GM06990 (cell line): ENCODE data around the gene CCL4.

ENCODE experiments used
- DNase-seq: peaks from one replicate; pipeline ENCODE4 v3.0.0-alpha.2; 2011; ENCODE audit not compliant: insufficient read length; ENCODE audit errors: extremely low read depth
- H3K27me3 ChIP-seq: replicated peaks from 2 replicates; pipeline ENCODE4 v1.6.0; 2011; ENCODE audit warnings: low read length; ENCODE audit not compliant: control insufficient read depth, insufficient read depth
- H3K36me3 ChIP-seq: 2 replicates; pipeline ENCODE4 v1.5.1; 2011; ENCODE audit warnings: low read length; ENCODE audit not compliant: control insufficient read depth, insufficient read depth
- H3K4me3 ChIP-seq: replicated peaks from 2 replicates; pipeline ENCODE4 v1.5.1; 2011; ENCODE audit warnings: low read depth, mild to moderate bottlenecking, control low read depth, low read length
- TF ChIP-seq, protein P1 (sequence below): IDR thresholded peaks from 2 replicates; pipeline ENCODE4 v1.5.1; 2011; ENCODE audit warnings: low read length, control low read depth, mild to moderate bottlenecking, inconsistent platforms; ENCODE audit not compliant: insufficient read depth, poor library complexity, severe bottlenecking

The CCL4 gene

DNA sequence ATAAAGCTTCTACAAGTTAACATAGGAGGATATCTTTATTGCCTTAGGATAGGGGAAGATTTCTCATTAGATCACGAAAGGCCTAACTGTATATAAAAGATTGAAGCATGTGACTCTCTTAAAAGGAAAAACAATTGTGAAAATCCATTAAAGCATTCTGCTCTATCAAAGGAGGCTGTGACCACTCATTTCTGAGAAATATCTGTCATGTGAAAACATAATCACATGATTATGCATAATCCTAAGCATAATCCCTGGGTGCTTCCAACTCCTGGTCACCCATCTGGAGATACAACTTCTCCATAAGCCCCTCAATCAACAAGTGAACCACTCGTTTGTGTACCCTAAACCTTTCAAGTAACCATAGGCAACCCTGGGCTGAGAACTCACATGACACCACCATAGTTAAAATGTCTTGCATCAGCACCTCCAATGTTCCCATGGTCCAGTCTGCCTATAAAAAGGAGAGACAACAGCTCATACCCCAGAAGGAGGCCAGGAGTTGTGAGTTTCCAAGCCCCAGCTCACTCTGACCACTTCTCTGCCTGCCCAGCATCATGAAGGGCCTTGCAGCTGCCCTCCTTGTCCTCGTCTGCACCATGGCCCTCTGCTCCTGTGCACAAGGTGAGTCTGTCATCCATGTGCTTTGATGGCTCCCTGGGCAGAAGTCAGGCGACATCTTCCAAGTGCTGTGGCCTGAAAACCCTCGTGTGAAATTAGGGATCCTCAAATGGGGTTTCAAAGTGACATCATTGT, 39.7 kb upstream of the CCL4 start, which contains the start of gene CCL18:
Gene CCL18 (plus strand): TSS at position 487 of the 756 bp plus-strand sequence. CDS start 71 bp downstream, at position 558.
- Histone ChIP-seq H3K27me3 (no peaks in the 10 kb centered on the region), H3K36me3 (no peaks in the 10 kb centered on the region), H3K4me3 (no peak within 1 kb of the TSS)
- no peak for DNase-seq
- TF ChIP-seq, protein P1, sequence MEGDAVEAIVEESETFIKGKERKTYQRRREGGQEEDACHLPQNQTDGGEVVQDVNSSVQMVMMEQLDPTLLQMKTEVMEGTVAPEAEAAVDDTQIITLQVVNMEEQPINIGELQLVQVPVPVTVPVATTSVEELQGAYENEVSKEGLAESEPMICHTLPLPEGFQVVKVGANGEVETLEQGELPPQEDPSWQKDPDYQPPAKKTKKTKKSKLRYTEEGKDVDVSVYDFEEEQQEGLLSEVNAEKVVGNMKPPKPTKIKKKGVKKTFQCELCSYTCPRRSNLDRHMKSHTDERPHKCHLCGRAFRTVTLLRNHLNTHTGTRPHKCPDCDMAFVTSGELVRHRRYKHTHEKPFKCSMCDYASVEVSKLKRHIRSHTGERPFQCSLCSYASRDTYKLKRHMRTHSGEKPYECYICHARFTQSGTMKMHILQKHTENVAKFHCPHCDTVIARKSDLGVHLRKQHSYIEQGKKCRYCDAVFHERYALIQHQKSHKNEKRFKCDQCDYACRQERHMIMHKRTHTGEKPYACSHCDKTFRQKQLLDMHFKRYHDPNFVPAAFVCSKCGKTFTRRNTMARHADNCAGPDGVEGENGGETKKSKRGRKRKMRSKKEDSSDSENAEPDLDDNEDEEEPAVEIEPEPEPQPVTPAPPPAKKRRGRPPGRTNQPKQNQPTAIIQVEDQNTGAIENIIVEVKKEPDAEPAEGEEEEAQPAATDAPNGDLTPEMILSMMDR: no peak

DNA sequence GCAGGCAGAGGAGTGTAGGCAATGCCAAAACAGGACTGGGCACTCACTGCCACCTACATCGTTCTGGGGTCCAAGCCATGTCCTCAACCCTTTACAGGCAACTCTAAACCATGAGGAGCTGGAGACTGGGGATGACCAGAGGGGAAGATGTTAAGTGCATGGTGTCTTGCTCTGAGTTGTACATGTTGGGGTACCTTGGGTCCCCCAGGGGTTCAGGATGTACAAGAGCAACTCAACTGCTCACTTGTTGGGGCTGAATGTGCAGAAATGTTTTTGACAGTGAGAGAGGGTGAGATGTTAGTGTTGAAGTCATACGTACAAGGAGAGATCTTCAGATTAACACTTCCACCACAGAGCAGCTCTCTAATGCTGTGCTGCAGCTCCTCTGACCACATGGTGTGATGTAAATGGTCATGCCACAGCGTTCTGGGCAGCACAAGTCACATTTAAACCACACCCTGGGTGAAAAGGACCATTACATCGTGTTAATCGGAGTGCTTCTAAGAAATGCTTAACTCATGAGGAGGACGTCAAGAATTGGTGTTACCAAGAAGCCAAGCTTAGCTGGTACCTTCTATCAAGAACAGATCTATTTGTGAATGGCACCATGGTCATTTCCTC, 37.2 kb upstream of the CCL4 start:
- H3K27me3 ChIP-seq: no peaks in the 10 kb centered on the region
- H3K36me3 ChIP-seq: no peaks in the 10 kb centered on the region; the same call in 1 of the 2 replicates
- DNase-seq: no peak
- TF ChIP-seq, protein P1: no peak
- no peak overlapping the region for H3K4me3 ChIP-seq

DNA sequence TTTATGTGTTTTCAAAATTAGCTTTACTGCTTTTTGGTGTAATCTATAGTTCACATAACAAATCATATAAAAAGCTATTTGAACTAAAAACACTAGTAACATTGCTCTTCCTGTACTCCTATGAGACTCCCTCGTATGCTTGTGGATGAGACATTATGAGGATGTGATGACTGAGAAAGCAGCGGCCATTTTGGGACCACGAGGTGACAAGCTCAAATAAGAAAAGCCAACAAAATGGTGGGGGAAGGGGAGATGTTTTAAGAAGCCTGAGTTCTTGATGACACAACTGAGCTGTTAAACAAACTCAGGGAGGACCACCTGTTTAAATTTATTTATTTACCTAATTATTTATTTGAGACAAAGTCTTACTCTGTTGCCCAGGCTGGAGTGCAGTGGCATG, 35.1 kb upstream of the CCL4 start:
- TF ChIP-seq, protein P1: no peak
- no peak overlapping the region for H3K4me3 ChIP-seq
- no peaks in the 10 kb centered on the region; the same call in 1 of the 2 replicates for H3K36me3 ChIP-seq
- DNase-seq: no peak
- H3K27me3 ChIP-seq: no peaks in the 10 kb centered on the region

DNA sequence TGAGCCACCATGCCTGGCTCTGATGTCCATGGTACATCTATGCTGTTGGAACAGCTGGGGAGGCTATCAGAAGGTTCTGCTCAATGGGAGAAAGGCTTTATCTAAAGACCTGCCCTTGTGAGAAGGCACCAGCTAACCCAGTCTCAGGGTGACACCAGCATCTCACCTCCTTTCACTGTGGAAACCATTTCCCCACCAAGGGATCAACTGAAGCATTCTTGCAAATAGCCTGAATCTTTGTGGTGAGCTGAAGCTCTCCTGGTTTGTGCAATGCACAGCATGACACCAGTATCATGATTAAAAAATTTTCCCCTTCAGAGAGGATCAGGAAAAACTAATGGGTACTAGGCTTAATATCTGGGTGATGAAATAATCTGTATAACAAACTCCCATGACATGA, 34.5 kb upstream of the CCL4 start:
- Histone ChIP-seq H3K36me3 (no peaks in the 10 kb centered on the region; the same call in 1 of the 2 replicates), H3K27me3 (no peaks in the 10 kb centered on the region), H3K4me3 (no peak overlapping the region)
- TF ChIP-seq, protein P1: no peak
- DNase-seq: no peak

DNA sequence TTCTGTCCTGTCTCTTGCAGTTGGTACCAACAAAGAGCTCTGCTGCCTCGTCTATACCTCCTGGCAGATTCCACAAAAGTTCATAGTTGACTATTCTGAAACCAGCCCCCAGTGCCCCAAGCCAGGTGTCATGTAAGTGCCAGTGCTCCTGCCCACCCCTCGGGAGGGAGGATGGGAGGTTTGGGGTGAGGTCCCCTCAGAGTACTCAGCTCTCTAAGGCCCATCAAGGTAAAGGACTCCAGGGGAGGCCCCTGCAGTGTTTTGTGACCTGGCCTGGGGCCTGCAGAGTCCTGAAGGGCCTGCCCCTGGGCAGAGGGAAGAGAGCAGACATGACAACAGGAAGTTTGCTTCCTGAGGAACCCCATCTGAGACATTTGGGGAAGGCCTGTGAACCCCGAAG, 33.2 kb upstream of the CCL4 start:
- H3K36me3 ChIP-seq: no peaks in the 10 kb centered on the region; the same call in 1 of the 2 replicates
- TF ChIP-seq, protein P1: no peak
- H3K27me3 ChIP-seq: no peaks in the 10 kb centered on the region
- no peak for DNase-seq
- H3K4me3 ChIP-seq: no peak overlapping the region
